Osteocyte (in vitro differentiated cells): ENCODE data around the gene IMP3. TPM values are rescaled to one million over a fixed set of nuclear protein-coding genes. Genes with fewer than 3 reads are reported as not detected.

Source experiments
- DNase-seq: peaks from one replicate; pipeline ENCODE4 v3.0.0; 2021; ENCODE audit warnings: mixed read lengths; ENCODE audit not compliant: unreplicated experiment; ENCODE audit errors: extremely low spot score
- H3K27ac Mint-ChIP-seq: one replicate; pipeline ENCODE4 v1.8.0; 2021; ENCODE audit warnings: mild to moderate bottlenecking, mixed read lengths; ENCODE audit not compliant: unreplicated experiment
- H3K27me3 Mint-ChIP-seq: one replicate; pipeline ENCODE4 v1.8.0; 2021; ENCODE audit warnings: mixed read lengths; ENCODE audit not compliant: unreplicated experiment
- H3K36me3 Mint-ChIP-seq: one replicate; pipeline ENCODE4 v1.8.0; 2021; ENCODE audit warnings: mixed read lengths; ENCODE audit not compliant: unreplicated experiment
- H3K4me1 Mint-ChIP-seq: one replicate; pipeline ENCODE4 v1.8.0; 2021; ENCODE audit warnings: mixed read lengths; ENCODE audit not compliant: unreplicated experiment
- H3K4me3 Mint-ChIP-seq: one replicate; pipeline ENCODE4 v1.8.0; 2021; ENCODE audit warnings: mild to moderate bottlenecking, moderate library complexity, mixed read lengths; ENCODE audit not compliant: unreplicated experiment
- H3K9me3 Mint-ChIP-seq: one replicate; pipeline ENCODE4 v1.8.0; 2021; ENCODE audit warnings: mixed read lengths; ENCODE audit not compliant: unreplicated experiment
- total RNA-seq: library from RNA; stranded (reverse); gene quantifications from 2 replicates; pipeline ENCODE4 v1.2.1, GENCODE V29; 2021
- TF ChIP-seq, protein P1 (sequence below): fragments of 200-600 bp; sonication (generic); IDR thresholded peaks from 2 replicates; pipeline ENCODE4 v1.5.0; 2021; ENCODE audit warnings: antibody characterized with exemption, mild to moderate bottlenecking, moderate library complexity

IMP3 gene
- total RNA-seq, 1 donor from 2014 or later, result 31.9 TPM

DNA sequence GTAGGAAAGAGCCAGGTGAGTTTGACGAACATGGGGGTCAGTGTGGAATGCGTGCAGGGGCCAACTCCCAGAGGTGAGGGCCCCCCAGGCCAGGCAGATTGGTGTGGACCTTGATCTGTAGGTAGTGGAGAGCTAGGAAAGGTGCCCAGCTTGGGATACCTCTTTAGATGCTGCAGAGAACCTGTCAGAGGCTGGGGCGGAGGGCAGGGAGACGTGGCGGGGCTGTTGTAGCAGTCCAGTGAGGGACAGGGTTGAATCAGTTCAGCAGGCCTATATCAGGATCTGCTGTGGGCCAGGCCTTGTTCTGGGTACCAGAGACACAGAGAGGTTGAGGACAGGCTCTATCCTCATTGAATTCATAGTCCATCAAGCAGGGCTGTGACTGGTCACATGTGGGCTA is 16.3 kb upstream of the IMP3 start:
- DNase-seq, result no peak
- Mint-ChIP-seq H3K27ac (no peak overlapping the region), H3K36me3 (peaks cover 20% of the 10 kb centered on the region), H3K4me3 (no peak overlapping the region), H3K9me3 (no peaks in the 10 kb centered on the region), H3K27me3 (no peaks in the 10 kb centered on the region), H3K4me1 (peaks cover 54% of the 10 kb centered on the region)
- TF ChIP-seq, protein P1, sequence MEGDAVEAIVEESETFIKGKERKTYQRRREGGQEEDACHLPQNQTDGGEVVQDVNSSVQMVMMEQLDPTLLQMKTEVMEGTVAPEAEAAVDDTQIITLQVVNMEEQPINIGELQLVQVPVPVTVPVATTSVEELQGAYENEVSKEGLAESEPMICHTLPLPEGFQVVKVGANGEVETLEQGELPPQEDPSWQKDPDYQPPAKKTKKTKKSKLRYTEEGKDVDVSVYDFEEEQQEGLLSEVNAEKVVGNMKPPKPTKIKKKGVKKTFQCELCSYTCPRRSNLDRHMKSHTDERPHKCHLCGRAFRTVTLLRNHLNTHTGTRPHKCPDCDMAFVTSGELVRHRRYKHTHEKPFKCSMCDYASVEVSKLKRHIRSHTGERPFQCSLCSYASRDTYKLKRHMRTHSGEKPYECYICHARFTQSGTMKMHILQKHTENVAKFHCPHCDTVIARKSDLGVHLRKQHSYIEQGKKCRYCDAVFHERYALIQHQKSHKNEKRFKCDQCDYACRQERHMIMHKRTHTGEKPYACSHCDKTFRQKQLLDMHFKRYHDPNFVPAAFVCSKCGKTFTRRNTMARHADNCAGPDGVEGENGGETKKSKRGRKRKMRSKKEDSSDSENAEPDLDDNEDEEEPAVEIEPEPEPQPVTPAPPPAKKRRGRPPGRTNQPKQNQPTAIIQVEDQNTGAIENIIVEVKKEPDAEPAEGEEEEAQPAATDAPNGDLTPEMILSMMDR, result no peak

DNA sequence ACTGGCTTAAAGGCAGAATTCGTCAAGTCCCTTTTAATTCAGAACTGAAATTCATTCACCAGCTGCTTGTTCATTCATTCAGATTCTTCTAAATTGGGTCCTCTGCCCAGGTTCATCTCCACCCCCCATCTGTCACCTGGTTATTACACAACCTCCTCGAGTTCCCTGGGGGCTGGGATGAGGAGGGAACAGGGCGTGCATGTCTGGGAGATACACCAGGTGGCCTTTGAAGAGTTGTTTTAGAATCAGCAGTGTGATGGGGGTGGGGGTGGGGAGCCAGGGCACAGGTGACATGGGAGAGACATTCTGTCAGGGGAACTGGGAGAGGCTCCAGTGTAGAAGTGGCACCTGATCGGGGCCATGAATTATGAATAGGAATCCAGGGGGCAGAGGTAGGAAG is 15.9 kb upstream of the IMP3 start:
- no peaks in the 10 kb centered on the region for H3K9me3 Mint-ChIP-seq
- no peak overlapping the region for H3K4me3 Mint-ChIP-seq
- no peak overlapping the region for H3K27ac Mint-ChIP-seq
- H3K27me3 Mint-ChIP-seq, result no peaks in the 10 kb centered on the region
- H3K36me3 Mint-ChIP-seq, result peaks cover 20% of the 10 kb centered on the region
- H3K4me1 Mint-ChIP-seq, result peaks cover 55% of the 10 kb centered on the region
- DNase-seq, result no peak
- TF ChIP-seq, protein P1, result no peak

DNA sequence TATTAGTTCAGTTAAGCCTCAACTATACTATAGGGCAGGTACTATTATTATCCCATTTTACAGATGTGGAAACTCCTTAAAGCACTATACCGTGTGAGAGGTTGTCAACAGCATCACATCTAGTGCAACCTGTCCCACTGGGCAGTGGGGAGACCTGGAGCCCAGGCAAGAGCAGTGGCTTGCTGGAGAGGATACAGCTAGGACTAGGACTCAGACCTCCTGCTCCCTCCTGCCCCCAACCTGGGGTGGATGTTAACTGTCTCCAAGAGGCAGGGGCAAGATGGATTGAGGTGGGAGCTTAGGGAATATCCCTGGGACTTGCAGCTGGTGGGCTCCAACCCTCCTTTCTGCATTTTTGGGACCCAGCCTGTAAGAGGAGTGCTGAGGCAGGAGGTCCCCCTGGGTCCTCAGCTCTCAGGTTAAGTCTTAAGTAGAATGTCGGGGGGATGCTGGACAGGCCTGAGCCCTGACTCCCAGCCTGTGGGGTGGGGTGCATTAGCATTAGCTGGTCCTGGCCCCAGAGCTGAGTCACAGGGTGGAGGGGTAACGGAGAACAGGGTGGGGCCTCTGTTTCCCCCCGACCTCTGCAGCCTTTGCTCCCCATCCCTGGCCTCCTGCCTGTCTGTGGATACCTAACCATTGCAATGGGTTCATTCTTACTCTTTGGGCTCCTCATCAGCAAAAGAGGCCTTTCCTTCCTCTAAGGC is 14.3 kb upstream of the IMP3 start:
- Mint-ChIP-seq H3K27me3 (no peaks in the 10 kb centered on the region), H3K27ac (no peak overlapping the region), H3K4me1 (peaks cover 59% of the 10 kb centered on the region), H3K36me3 (peaks cover 25% of the 10 kb centered on the region), H3K4me3 (no peak overlapping the region), H3K9me3 (no peaks in the 10 kb centered on the region)
- no peak for DNase-seq
- TF ChIP-seq, protein P1, result no peak

DNA sequence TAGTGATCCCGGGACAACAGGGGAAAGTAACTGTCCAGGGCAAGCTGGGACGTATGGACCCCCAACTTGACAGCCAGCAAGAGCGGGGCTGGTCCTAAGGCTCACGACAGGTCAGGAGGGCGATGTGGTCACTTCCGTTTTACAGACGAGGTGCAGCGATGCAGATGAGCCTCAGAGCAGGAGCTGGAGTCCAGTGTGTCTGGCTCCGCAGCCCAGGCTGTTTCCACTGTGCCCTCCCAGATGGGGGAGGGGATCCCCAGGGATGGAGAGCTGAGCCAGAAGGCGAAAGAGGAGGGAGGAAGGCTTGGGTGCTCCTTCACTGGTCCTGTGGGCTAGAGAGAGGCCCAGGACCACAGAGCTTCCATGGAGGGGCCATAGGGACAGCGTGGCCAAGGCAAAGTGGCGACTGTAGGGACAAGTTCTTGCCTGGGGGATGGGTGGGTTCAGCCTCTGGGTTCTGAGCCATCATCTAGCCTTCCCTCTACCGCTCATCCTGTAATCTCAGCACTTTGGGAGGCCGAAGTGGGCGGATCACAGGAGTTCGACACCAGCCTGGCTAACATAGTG is 13.4 kb upstream of the IMP3 start:
- no peaks in the 10 kb centered on the region for H3K9me3 Mint-ChIP-seq
- H3K36me3 Mint-ChIP-seq, result peaks cover 30% of the 10 kb centered on the region
- H3K27ac Mint-ChIP-seq, result peak overlapping the region; percentile 43
- TF ChIP-seq, protein P1, result no peak
- no peak overlapping the region for H3K4me3 Mint-ChIP-seq
- H3K4me1 Mint-ChIP-seq, result peaks cover 67% of the 10 kb centered on the region
- no peaks in the 10 kb centered on the region for H3K27me3 Mint-ChIP-seq
- no peak for DNase-seq

DNA sequence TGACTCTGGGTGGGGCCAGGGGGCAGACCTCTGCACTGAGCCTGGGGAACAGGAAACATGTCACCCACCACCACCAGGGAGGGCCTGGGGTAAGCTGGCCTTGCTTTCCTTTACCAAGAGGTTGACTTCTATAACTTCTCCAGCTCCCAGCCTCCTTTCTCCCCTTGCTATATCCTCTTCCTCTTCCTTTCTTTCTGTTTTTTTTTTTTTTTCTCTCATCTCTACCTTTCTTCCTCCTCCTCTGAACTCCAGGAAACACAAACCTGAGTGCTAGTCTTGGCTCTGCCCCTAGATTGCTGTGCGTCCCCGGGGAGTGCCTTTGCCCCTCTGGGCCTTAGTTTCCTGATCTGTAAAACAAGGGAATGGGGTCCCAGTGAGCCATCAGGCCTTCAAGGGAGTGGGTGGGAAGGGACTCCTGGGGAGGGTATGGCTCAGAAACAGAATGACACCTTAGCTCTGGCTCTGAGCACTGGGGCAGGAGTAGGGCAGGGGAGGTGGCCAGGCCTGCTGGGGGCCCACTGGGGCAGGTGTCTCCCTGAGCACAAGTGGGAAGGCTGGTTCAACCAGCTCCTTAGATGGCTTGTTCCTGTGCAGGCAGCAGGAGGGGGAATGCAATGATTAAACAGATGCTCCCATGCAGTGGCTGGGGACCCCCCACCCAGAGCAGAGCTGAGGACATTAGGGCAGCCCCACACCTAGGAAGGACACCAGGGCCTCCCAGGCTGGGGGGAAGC is 12.0 kb upstream of the IMP3 start:
- Mint-ChIP-seq H3K4me1 (peaks cover 68% of the 10 kb centered on the region), H3K4me3 (peak overlapping the region; percentile 90), H3K36me3 (peaks cover 24% of the 10 kb centered on the region), H3K27ac (peak overlapping the region; percentile 64), H3K27me3 (no peaks in the 10 kb centered on the region), H3K9me3 (no peaks in the 10 kb centered on the region)
- DNase-seq, result no peak
- TF ChIP-seq, protein P1, result no peak
